Adrenal gland (tissue), 5 donors: Measurements from ENCODE around the gene TOMM6.

Experiments
- CTCF ChIP-seq, 6 experiments: fragments of 450-650 bp in 4 of 6; fragments of 200-600 bp in 2 of 6; sonication (generic) in 1 of 6; IDR thresholded peaks; 1 replicate in 5 of 6; 2 replicates in 1 of 6; pipeline versions ENCODE4 v1.5.1 to v1.8.0; 2016 to 2021; ENCODE audit warnings: antibody characterized with exemption in 6 of 6, mild to moderate bottlenecking in 2 of 6, moderate library complexity in 1 of 6
- POLR2A ChIP-seq, 2 donors: fragments of 450-650 bp; IDR thresholded peaks; one replicate each; pipeline ENCODE4 v1.6.1; 2017; ENCODE audit warnings: antibody characterized with exemption in 2 of 2, mild to moderate bottlenecking in 2 of 2, moderate library complexity in 1 of 2
- donor health status: DM: no; HTN: no; CAD: no.

- TF ChIP-seq CTCF (IDR thresholded peaks at IDR 0.05) = no peak
- no peak for TF ChIP-seq POLR2A (IDR thresholded peaks at IDR 0.05)
Observed at GRCh38 chr6:41781366-41781730, 6.1 kb upstream of the TOMM6 start.
